NCI-H2107 (cell line): ENCODE data around the gene MTLN.
"Not testable (repeated sequence)": the region's sequence is repeated elsewhere in the genome, so short reads cannot be mapped to it uniquely, and the experiment has no call there.

Experiments used
- DNase-seq: peaks from one replicate; lab custom pipeline; 2025; lab: John Stamatoyannopoulos, UW

Gene MTLN

DNA sequence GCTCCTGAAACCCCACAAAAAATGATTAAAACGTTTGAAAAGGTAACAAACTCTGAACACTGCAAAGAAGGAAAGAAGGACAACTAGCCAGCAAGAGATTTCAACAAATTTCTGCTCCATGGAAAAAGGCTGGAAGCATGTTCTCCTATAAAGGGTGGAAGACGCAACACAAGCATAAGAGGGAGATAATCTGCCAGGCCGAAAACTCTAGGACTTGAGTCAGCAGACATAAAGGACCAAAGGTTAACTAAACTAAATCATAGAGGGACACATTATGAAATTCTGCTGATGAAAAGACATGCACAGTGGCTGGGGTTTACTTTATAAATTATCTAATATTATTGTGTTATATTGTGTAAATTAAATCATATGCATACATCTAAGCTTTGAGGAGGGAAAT lies 14.3 kb downstream of the MTLN start:
- no peak for DNase-seq

DNA sequence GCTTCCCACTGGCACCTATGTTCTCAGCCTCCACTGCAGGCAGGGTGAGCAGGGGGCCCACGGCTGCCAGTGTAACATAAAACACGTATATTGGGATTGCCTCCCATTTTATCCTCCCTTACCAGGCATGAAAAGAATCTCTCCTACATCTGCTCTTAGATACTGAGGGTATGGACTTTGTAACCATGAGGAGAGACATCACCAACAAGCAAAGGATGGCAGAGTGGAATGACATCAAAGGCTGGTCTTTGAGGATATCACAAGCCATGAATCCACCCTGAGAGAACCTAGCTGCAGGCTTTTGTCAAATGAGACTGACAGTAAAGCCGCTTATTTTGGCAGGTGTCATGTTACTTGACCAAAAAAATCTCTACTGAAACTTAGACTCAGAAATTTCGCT lies 14.9 kb downstream of the MTLN start:
- no peak for DNase-seq

DNA sequence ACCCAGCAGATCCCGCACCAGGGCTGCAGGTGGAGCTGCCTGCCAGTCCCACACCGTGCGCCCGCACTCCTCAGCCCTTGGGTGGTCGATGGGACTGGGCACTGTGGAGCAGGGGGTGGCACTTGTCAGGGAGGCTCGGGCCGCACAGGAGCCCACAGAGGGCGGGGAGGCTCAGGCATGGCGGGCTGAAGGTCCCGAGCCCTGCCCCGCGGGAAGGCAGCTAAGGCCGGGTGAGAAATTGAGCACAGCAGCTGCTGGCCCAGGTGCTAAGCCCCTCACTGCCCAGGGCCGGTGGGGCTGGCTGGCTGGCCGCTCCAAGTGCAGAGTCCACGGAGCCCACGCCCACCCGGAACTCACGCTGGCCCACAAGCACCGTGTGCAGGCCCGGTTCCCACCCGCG lies 22.2 kb downstream of the MTLN start:
- not testable (repeated sequence) for DNase-seq

DNA sequence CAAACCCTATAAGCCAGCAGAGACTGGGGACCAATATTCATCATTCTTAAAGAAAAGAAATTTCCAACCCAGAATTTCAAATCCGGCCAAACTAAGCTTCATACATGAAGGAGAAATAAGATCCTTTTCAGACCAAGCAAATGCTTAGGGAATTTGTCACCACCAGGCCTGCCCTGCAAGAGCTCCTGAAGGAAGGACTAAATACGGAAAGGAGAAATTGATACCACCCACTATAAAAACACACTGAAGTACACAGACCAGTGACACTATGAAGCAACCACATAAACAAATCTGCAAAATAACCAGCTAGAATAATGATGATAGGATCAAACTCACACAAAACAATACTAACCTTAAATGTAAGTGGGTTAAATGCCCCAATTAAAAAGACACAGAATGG lies 29.9 kb downstream of the MTLN start:
- no peak for DNase-seq

DNA sequence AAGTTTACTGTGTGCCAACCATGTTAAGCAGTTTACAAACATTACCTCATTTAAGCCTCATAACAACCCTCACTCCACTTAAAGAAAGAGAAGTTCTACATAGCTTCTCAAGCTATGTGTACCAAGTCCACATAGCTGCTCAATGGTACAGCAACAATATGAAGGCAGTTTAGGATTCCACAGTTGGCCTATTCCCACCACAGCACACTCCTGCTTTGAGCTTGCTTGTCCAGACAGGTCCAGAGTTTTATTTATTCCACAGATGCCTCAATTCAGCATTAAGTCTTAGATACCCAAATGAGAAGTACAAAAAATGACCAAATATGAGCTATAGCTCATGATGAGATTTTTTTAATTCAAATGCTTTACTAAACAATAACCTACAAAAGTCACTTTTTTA lies 32.3 kb downstream of the MTLN start:
- no peak for DNase-seq

DNA sequence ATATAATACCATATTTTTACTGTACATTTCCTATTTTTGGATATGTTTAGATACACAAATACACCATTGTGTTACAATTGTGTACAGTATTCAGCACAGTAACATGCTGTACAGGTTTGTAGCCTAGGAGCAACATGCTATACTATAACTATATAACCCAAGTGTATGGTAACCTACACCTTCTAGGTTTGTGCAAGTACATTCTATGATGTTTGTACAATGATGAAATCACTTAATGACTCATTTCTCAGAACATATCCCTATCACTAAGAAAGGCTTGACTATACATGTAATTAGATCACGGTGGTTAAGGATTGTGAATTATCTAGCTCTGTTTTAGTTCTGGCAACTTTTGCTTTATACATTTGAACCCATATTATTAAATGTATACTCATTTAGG lies 38.8 kb downstream of the MTLN start:
- DNase-seq, result no peak

DNA sequence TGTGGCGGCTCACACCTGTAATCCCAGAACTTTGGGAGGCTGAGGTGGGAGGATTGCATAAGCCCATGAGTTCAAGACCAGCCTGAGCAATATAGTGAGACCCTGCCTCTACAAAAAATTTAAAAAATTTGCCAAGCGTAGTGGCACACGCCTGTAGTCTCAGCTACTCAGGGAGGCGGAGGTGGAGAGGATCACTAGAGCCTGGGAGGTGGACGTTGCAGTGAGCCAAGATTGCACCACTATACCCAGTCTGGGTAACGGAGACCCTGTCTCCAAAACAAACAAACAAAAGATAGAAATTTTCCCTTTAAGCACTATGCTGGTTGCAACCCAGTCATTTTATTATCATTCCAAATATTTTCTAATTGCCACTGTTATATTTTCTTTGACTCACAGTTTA lies 39.8 kb downstream of the MTLN start:
- no peak for DNase-seq

DNA sequence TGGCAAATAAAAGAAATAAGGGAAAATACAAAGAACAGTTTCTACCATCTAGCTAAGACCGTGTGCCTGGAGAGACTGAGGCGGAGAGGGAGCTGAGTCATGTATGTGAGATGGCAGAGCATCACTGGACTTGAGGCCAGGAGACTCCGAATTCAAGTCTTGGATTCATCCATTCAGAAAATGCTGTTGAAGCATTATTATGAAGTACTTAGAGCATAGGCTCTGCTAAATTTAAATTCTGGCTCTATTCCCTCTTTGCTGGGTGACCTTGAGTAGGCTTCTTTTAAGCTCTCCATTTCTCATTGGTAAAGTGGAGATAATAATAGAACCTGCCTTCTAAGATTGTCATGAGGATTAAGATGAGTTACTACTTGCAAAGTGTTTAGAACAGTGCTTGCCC lies 42.2 kb downstream of the MTLN start:
- no peak for DNase-seq

DNA sequence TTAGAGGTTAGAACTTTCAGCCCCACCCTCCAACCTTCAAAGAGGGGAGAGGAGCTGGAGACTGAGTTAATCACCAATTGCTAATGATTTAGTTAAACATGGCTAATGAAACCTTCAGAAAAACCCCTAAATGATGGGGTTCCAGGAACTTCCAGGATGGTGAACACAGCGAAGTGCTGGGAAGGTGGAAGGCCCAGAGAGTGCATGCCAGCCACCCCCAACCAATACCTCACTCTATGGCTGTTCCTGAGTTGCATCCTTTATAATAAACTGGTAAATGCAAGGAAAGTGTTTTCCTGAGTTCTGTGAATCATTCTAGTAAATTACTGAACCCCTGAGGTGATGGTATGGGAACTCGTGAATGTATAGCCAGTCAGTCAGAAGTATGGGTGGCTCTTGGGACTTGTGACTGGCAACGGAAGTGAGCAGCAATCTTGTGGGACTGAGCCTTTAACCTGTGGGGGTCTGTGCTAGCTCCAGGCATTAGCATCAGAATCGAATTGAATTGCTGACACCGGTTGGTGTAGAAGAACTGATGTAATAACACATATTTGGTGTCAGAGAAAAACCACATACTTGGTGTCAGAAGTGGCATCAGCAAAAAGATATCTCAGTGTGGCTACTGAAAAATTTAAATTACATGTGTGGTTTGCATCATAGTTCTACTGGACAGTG lies 44.9 kb downstream of the MTLN start:
- no peak for DNase-seq

DNA sequence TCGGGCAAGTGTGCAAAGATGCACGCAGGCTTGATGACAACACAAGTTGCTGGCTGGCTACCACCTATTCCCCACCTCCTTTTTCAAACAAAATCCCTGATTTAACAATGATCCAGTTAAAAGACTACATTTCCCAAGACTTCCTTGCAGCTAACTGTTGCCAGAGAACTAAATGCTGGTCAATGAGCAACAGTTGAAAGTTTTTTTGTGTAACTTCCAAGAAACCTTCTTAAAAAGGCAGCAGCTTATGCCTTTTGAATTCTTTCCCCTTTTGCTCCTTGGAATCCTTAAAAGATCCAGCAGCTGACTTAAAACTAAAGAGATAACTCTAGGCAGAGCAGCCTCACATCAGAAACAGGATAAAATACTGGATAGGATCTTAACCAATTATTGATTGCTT lies 46.1 kb downstream of the MTLN start:
- no peak for DNase-seq
